Naive thymus-derived CD8-positive, alpha-beta T cell (primary cell): ENCODE results near the gene RASL12. TPM values are rescaled to one million over a fixed set of nuclear protein-coding genes. Genes with fewer than 3 reads are reported as not detected.

ENCODE experiments used
- ATAC-seq, 2 donors: fragments of 150-1000 bp; cut with Tn5 transposase in 1 of 2; sonication (Bioruptor Pico), chemical (Tn5 transposase) in 1 of 2; 1 replicate in 1 of 2; 2 replicates in 1 of 2; pipeline ENCODE4 v1.10.0; 2021; ENCODE audit warnings: mild to moderate bottlenecking in 2 of 2, moderate library complexity in 2 of 2
- POLR2A ChIA-PET: fragments of 350-600 bp; sonication (Branson Sonifier 250); formaldehyde crosslinking; loops from one replicate; lab custom pipeline; 2021; ENCODE audit warnings: antibody characterized with exemption; lab: Charles Lee
- DNase-seq, 10 donors: peaks; one replicate each; pipeline versions ENCODE4 v3.0.0 to v3.0.0-alpha.2; 2020 to 2022
- H3K27ac Mint-ChIP-seq, 10 donors: one replicate each; pipeline ENCODE4 v1.8.0; 2020 to 2022; ENCODE audit warnings: mild to moderate bottlenecking in 10 of 10, mixed read lengths in 10 of 10, moderate library complexity in 4 of 10, inconsistent platforms in 1 of 10
- H3K27me3 Mint-ChIP-seq, 5 donors: one replicate each; pipeline ENCODE4 v1.8.0; 2021 to 2022; ENCODE audit warnings: mixed read lengths in 5 of 5
- H3K36me3 Mint-ChIP-seq, 3 donors: one replicate each; pipeline ENCODE4 v1.8.0; 2020 to 2022; ENCODE audit warnings: mixed read lengths in 3 of 3, mild to moderate bottlenecking in 2 of 3, inconsistent platforms in 1 of 3
- H3K4me1 Mint-ChIP-seq, 4 donors: one replicate each; pipeline ENCODE4 v1.8.0; 2021 to 2022; ENCODE audit warnings: mixed read lengths in 4 of 4
- H3K4me3 Mint-ChIP-seq, 10 donors: one replicate each; pipeline ENCODE4 v1.8.0; 2020 to 2022; ENCODE audit warnings: mild to moderate bottlenecking in 10 of 10, mixed read lengths in 10 of 10, moderate library complexity in 6 of 10, inconsistent platforms in 1 of 10
- H3K9me3 Mint-ChIP-seq, 9 donors: one replicate each; pipeline ENCODE4 v1.8.0; 2020 to 2022; ENCODE audit warnings: mixed read lengths in 9 of 9, mild to moderate bottlenecking in 3 of 9, inconsistent platforms in 1 of 9, moderate library complexity in 1 of 9
- polyA plus RNA-seq, 3 donors: library from polyadenylated mRNA; unstranded; fragments of 300-500 nt; fragmentation: Illumina TruSeq; gene quantifications; one replicate each; pipeline ENCODE4 v1.2.3, GENCODE V29; 2021
- total RNA-seq, 8 experiments: library from RNA in 2 of 8; stranded (reverse) in 2 of 8; gene quantifications; one replicate each; pipeline ENCODE4 v1.2.3 and lab custom pipeline; 2021 to 2026

RASL12 gene
- total and polyA plus RNA-seq, 5 experiments from 2014 or later = not detected

- no peaks in the 10 kb centered on the region for H3K9me3 Mint-ChIP-seq
- no peaks in the 10 kb centered on the region for H3K36me3 Mint-ChIP-seq
- no peak overlapping the region for H3K27ac Mint-ChIP-seq
- H3K27me3 Mint-ChIP-seq = peaks cover 0 to 8% (median 5%) of the 10 kb centered on the region in 5 donors
- H3K4me1 Mint-ChIP-seq = no peaks in the 10 kb centered on the region
- no peak overlapping the region for H3K4me3 Mint-ChIP-seq
- POLR2A ChIA-PET = interaction anchor here (0.5 kb wide), 1 partner anchor 803 kb away, joined by 3 read pairs; no protein-coding TSS in a partner anchor
- ATAC-seq (no peak), DNase-seq (no peak)
These were observed 24.9 kb downstream of the RASL12 start for GRCh38 chr15:65042776-65043327.

GRCh38 chr15:65041787-65042186 lies 26.0 kb downstream of the RASL12 start:
- POLR2A ChIA-PET = interaction anchor here (0.5 kb wide), 1 partner anchor 9 kb away, joined by 11 read pairs; no protein-coding TSS in a partner anchor
- Mint-ChIP-seq H3K4me1 (no peaks in the 10 kb centered on the region), H3K27ac (no peak overlapping the region), H3K4me3 (no peak overlapping the region), H3K9me3 (no peaks in the 10 kb centered on the region), H3K27me3 (peaks cover 0 to 8% (median 5%) of the 10 kb centered on the region in 5 donors), H3K36me3 (no peaks in the 10 kb centered on the region)
- ATAC-seq = no peak
- no peak for DNase-seq

GRCh38 chr15:65040461-65040860 lies 27.3 kb downstream of the RASL12 start:
- DNase-seq (no peak), ATAC-seq (no peak)
- H3K27ac Mint-ChIP-seq = peak overlapping the region in 1 of 10 donors; percentile 56
- no peak overlapping the region for H3K4me3 Mint-ChIP-seq
- no peaks in the 10 kb centered on the region for H3K4me1 Mint-ChIP-seq
- H3K27me3 Mint-ChIP-seq = peaks cover 0 to 8% (median 5%) of the 10 kb centered on the region in 5 donors
- no peaks in the 10 kb centered on the region for H3K36me3 Mint-ChIP-seq
- no peaks in the 10 kb centered on the region for H3K9me3 Mint-ChIP-seq
- POLR2A ChIA-PET = no interaction called here

GRCh38 chr15:65038836-65039235 lies 29.0 kb downstream of the RASL12 start:
- H3K27ac Mint-ChIP-seq = no peak overlapping the region
- H3K4me3 Mint-ChIP-seq = no peak overlapping the region
- peaks cover 0 to 2% (median 0%) of the 10 kb centered on the region in 4 donors for H3K4me1 Mint-ChIP-seq
- no peak for DNase-seq
- H3K9me3 Mint-ChIP-seq = no peaks in the 10 kb centered on the region
- no peak for ATAC-seq
- H3K27me3 Mint-ChIP-seq = peaks cover 0 to 8% (median 0%) of the 10 kb centered on the region in 5 donors
- POLR2A ChIA-PET = no interaction called here
- H3K36me3 Mint-ChIP-seq = no peaks in the 10 kb centered on the region

GRCh38 chr15:65038428-65038827 lies 29.4 kb downstream of the RASL12 start:
- H3K4me1 Mint-ChIP-seq = peaks cover 0 to 6% (median 4%) of the 10 kb centered on the region in 4 donors
- no peak overlapping the region for H3K27ac Mint-ChIP-seq
- ATAC-seq (no peak), DNase-seq (no peak)
- peaks cover 0 to 8% (median 0%) of the 10 kb centered on the region in 5 donors for H3K27me3 Mint-ChIP-seq
- POLR2A ChIA-PET = no interaction called here
- H3K36me3 Mint-ChIP-seq = no peaks in the 10 kb centered on the region
- H3K4me3 Mint-ChIP-seq = no peak overlapping the region
- no peaks in the 10 kb centered on the region for H3K9me3 Mint-ChIP-seq

DNA sequence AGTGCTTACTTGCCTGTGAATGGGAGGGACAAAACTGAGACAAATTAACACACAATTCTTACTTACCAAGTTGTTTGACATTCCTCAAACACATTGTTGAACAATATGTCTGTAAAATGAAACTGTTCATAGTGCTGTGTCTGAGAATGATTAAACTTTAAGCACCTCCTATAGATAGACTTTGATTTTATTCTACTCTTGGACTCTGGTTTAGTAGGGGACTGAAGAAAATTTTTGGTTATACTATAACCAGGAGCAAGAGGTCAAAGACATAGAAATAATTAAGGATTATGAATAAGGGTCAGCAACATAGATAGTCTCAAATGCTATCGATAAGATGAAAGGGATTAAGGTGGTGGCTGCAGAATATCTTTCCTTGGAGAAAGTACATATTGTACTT lies 30.5 kb downstream of the RASL12 start:
- DNase-seq (no peak), ATAC-seq (no peak)
- H3K4me3 Mint-ChIP-seq = no peak overlapping the region
- no peaks in the 10 kb centered on the region for H3K36me3 Mint-ChIP-seq
- H3K27ac Mint-ChIP-seq = no peak overlapping the region
- peaks cover 0 to 12% (median 8%) of the 10 kb centered on the region in 4 donors for H3K4me1 Mint-ChIP-seq
- H3K9me3 Mint-ChIP-seq = no peaks in the 10 kb centered on the region
- H3K27me3 Mint-ChIP-seq = peaks cover 0 to 4% (median 3%) of the 10 kb centered on the region in 5 donors
- POLR2A ChIA-PET = no interaction called here

GRCh38 chr15:65034719-65035118 lies 33.1 kb downstream of the RASL12 start:
- POLR2A ChIA-PET = interaction anchor here (1.7 kb wide), 1 partner anchor 270 kb away, joined by 4 read pairs; the partner anchor contains the start of gene RNU5B-1
- no peaks in the 10 kb centered on the region for H3K36me3 Mint-ChIP-seq
- ATAC-seq (no peak), DNase-seq (no peak)
- peaks cover 0 to 14% (median 11%) of the 10 kb centered on the region in 4 donors for H3K4me1 Mint-ChIP-seq
- H3K4me3 Mint-ChIP-seq = no peak overlapping the region
- peaks cover 0 to 4% (median 2%) of the 10 kb centered on the region in 5 donors for H3K27me3 Mint-ChIP-seq
- H3K27ac Mint-ChIP-seq = no peak overlapping the region
- H3K9me3 Mint-ChIP-seq = no peaks in the 10 kb centered on the region

- DNase-seq (peak in 5 of 10 donors; percentile 9 to 47 (median 24)), ATAC-seq (peak; percentile 23 to 43)
- Mint-ChIP-seq H3K9me3 (no peaks in the 10 kb centered on the region), H3K36me3 (no peaks in the 10 kb centered on the region), H3K27me3 (peaks cover 0 to 4% (median 2%) of the 10 kb centered on the region in 5 donors), H3K27ac (no peak overlapping the region), H3K4me3 (no peak overlapping the region), H3K4me1 (peaks cover 0 to 14% (median 12%) of the 10 kb centered on the region in 4 donors)
- POLR2A ChIA-PET = interaction anchor here (0.6 to 1.7 kb wide), 2 partner anchors 264 to 271 kb away, joined by 3 to 4 read pairs; partner anchors contain the start of gene RNU5B-1
These were observed 34.0 kb downstream of the RASL12 start for GRCh38 chr15:65033659-65034269.

- no peaks in the 10 kb centered on the region for H3K36me3 Mint-ChIP-seq
- no peaks in the 10 kb centered on the region for H3K9me3 Mint-ChIP-seq
- POLR2A ChIA-PET = interaction anchor here (1.7 kb wide), 1 partner anchor 272 kb away, joined by 4 read pairs; the partner anchor contains the start of gene RNU5B-1
- ATAC-seq (peak; percentile 18 to 31), DNase-seq (peak in 5 of 10 donors; percentile 15 to 32 (median 22))
- peaks cover 0 to 4% (median 2%) of the 10 kb centered on the region in 5 donors for H3K27me3 Mint-ChIP-seq
- H3K4me1 Mint-ChIP-seq = peaks cover 4 to 20% (median 20%) of the 10 kb centered on the region in 4 donors
- no peak overlapping the region for H3K27ac Mint-ChIP-seq
- H3K4me3 Mint-ChIP-seq = peak overlapping the region in 2 of 10 donors; percentile 19 to 37
These were observed 34.8 kb downstream of the RASL12 start for GRCh38 chr15:65032801-65033537.

DNA sequence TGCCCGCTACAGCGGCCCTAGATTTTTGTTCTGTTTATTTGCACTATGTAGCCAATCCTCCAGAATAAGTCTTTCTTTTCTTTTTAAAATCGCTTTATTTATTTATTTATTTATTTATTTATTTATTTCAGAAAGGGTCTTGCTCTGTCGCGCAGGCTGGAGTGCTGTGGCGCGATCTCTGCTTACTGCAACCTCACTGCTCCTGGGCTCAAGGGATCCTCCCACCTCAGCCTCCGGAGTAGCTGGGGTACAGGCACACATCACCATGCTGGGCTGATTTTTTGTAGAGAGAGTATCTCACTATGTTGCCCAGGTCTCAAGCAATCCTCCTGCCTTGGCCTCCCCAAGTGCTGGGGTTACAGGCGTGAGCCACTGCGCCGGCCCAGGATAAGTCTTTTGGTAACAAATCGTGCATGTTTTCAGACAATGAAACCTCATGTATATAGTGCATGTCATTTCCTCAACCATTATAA lies 38.0 kb downstream of the RASL12 start:
- Mint-ChIP-seq H3K36me3 (peaks cover 2 to 17% (median 7%) of the 10 kb centered on the region in 3 donors), H3K27me3 (peaks cover 0 to 4% (median 2%) of the 10 kb centered on the region in 5 donors), H3K9me3 (no peaks in the 10 kb centered on the region), H3K27ac (peak overlapping the region in 5 of 10 donors; percentile 51 to 77 (median 71)), H3K4me1 (peaks cover 10 to 34% (median 31%) of the 10 kb centered on the region in 4 donors), H3K4me3 (peak overlapping the region; percentile 43 to 99 (median 77))
- DNase-seq (no peak), ATAC-seq (no peak)
- POLR2A ChIA-PET = interaction anchor here (0.6 kb wide), 1 partner anchor 1291 kb away, joined by 3 read pairs; no protein-coding TSS in a partner anchor

GRCh38 chr15:65028921-65029735 lies 38.7 kb downstream of the RASL12 start, which contains the start of gene MTFMT:
MTFMT (minus strand) TSS chr15:65029639; CDS start chr15:65029613, 26 bp downstream.
- DNase-seq (peak; percentile 82 to 97 (median 88)), ATAC-seq (peak; percentile 92 to 94)
- H3K4me3 Mint-ChIP-seq = peak within 1 kb of the TSS; percentile 84 to 99 (median 93)
- peaks cover 0 to 4% (median 2%) of the 10 kb centered on the region in 5 donors for H3K27me3 Mint-ChIP-seq
- H3K27ac Mint-ChIP-seq = peak within 1 kb of the TSS; percentile 73 to 88 (median 81)
- POLR2A ChIA-PET = interaction anchor here (0.6 to 1.4 kb wide), 2 partner anchors 11 to 1322 kb away, joined by 3 to 5 read pairs; no protein-coding TSS in a partner anchor
- no peaks in the 10 kb centered on the region for H3K9me3 Mint-ChIP-seq
- H3K36me3 Mint-ChIP-seq = peaks cover 6 to 22% (median 11%) of the 10 kb centered on the region in 3 donors
- H3K4me1 Mint-ChIP-seq = peaks cover 12 to 34% (median 32%) of the 10 kb centered on the region in 4 donors
